ENCODE results near the gene SORCS2.

SORCS2 gene

GRCh38 chr4:7262134-7262533, 69.8 kb downstream of the SORCS2 start:
- no peak for DNase-seq (ENCODE audit: low spot score)
- TF ChIP-seq CTCF (IDR thresholded peaks at IDR 0.05; ENCODE audit: extremely low read depth, missing control alignments), result no peak

- TF ChIP-seq CTCF (IDR thresholded peaks at IDR 0.05; ENCODE audit: extremely low read depth, missing control alignments), result no peak
- no peak for DNase-seq (ENCODE audit: low spot score)
Observed at GRCh38 chr4:7263166-7263565, 70.8 kb downstream of the SORCS2 start.

- no peak for DNase-seq (ENCODE audit: low spot score)
- TF ChIP-seq CTCF (IDR thresholded peaks at IDR 0.05; ENCODE audit: extremely low read depth, missing control alignments), result no peak
Observed at GRCh38 chr4:7264694-7265093, 72.4 kb downstream of the SORCS2 start.

GRCh38 chr4:7266525-7267292, 74.4 kb downstream of the SORCS2 start:
- TF ChIP-seq CTCF (IDR thresholded peaks at IDR 0.05; ENCODE audit: extremely low read depth, missing control alignments), result no peak
- DNase-seq (ENCODE audit: low spot score), result no peak

- no peak for DNase-seq (ENCODE audit: low spot score)
- TF ChIP-seq CTCF (IDR thresholded peaks at IDR 0.05; ENCODE audit: extremely low read depth, missing control alignments), result no peak
Observed at GRCh38 chr4:7267829-7268228, 75.5 kb downstream of the SORCS2 start.

- no peak for TF ChIP-seq CTCF (IDR thresholded peaks at IDR 0.05; ENCODE audit: extremely low read depth, missing control alignments)
Observed at GRCh38 chr4:7268941-7269340, 76.6 kb downstream of the SORCS2 start.

GRCh38 chr4:7270121-7270520, 77.8 kb downstream of the SORCS2 start:
- DNase-seq (ENCODE audit: low spot score), result no peak
- TF ChIP-seq CTCF (IDR thresholded peaks at IDR 0.05; ENCODE audit: extremely low read depth, missing control alignments), result no peak

More at GRCh38 chr4:7268941-7269340, 76.6 kb downstream of the SORCS2 start:
- DNase-seq (ENCODE audit: low spot score), result no peak

All from GM20000 (cell line).